ENCODE measurements around the gene XYLT1. TPM values are rescaled to one million over a fixed set of nuclear protein-coding genes. Genes with fewer than 3 reads are reported as not detected.
A peak's percentile ranks its signal among the peaks of the same experiment; 100 is the strongest.

The XYLT1 gene
- total and polyA plus RNA-seq, 2 of the 8 experiments (the other 6 are each of a cell fraction or from before 2014, with no cell fraction given) = 6.6 to 25.4 TPM

DNA sequence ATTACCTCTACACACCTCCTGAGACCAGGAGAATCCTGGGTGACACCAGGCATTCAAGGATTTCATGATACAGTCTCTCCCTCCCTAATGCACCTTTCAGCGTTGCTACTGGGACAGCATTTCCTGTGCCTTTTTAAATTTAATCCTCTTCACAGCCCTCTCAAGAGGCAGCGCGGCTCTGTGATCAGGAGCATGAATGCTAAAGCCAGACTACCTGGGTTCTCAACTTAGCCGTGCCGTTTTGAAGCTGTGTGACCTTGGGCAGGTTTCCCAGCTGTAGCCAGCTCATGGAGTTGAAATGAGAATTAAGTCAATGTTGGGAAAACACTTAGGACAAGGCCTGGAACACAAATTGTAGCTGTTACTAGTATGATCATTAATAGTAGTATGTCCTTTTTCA, 191.8 kb downstream of the XYLT1 start:
- Histone ChIP-seq H3K27me3 (replicated peaks in 1 of 4; ENCODE audit: control insufficient read depth in 3 of 4, extremely low read depth in 1 of 4, insufficient read depth in 3 of 4, low read length in 3 of 4) (no peaks in the 10 kb centered on the region), H3K79me2 (ENCODE audit: control insufficient read depth in 1 of 2, insufficient read depth in 2 of 2, low read length in 2 of 2) (no peaks in the 10 kb centered on the region), H3K4ac (replicated peaks; ENCODE audit: insufficient read length, low read depth, low read length) (no peak overlapping the region), H2BK5ac (ENCODE audit: low read depth, low read length) (no peak overlapping the region), H3K79me1 (ENCODE audit: low read depth, low read length) (peaks cover 3% of the 10 kb centered on the region; the same call in 1 of the 2 replicates), H3K4me2 (ENCODE audit: insufficient read depth in 1 of 2, low read depth in 2 of 2, low read length in 2 of 2) (no peak overlapping the region), H4K8ac (ENCODE audit: extremely low read depth, insufficient read depth, low read length) (no peak overlapping the region), H3K23ac (ENCODE audit: insufficient read length) (no peak overlapping the region), H2BK15ac (ENCODE audit: low read length) (no peak overlapping the region), H4K20me1 (replicated peaks in 1 of 2; ENCODE audit: control insufficient read depth in 1 of 2, insufficient read depth in 2 of 2, low read length in 2 of 2) (no peaks in the 10 kb centered on the region), H3K4me1 (replicated peaks in 1 of 4; ENCODE audit: control insufficient read depth in 3 of 4, insufficient read depth in 4 of 4, low read length in 3 of 4) (peaks cover 0 to 5% (median 2%) of the 10 kb centered on the region in 4 experiments; a peak in 6 of 7 replicates), H2BK20ac (ENCODE audit: low read length) (no peak overlapping the region), H2BK12ac (ENCODE audit: low read depth, low read length) (0 out of 2 replicates have a peak overlapping the region, but pooled peaks have one; percentile 2), H4K91ac (replicated peaks; ENCODE audit: insufficient read length, low read length) (no peak overlapping the region), H3K9ac (replicated peaks in 1 of 4; ENCODE audit: extremely low read depth in 1 of 4, low read depth in 3 of 4, low read length in 3 of 4) (no peak overlapping the region), H2AK5ac (ENCODE audit: low read depth, low read length) (peak overlapping the region; percentile 48; the same call in 1 of the 2 replicates), H3K36me3 (ENCODE audit: control insufficient read depth in 2 of 4, insufficient read depth in 4 of 4, low read length in 3 of 4) (no peaks in the 10 kb centered on the region), H2AFZ (ENCODE audit: low read length) (no peak overlapping the region), H3K18ac (ENCODE audit: extremely low read depth, low read length) (no peak overlapping the region), H3K4me3 (ENCODE audit: extremely low read depth in 1 of 4, insufficient read depth in 2 of 4, low read depth in 3 of 4, low read length in 4 of 4) (no peak overlapping the region), H2BK120ac (replicated peaks; ENCODE audit: low read depth, low read length) (no peak overlapping the region), H3K56ac (replicated peaks; ENCODE audit: insufficient read length, low read depth, low read length) (no peak overlapping the region), H4K5ac (ENCODE audit: insufficient read length, low read depth, low read length) (no peak overlapping the region), H3K27ac (ENCODE audit: low read depth, low read length) (no peak overlapping the region), H3K9me3 (ENCODE audit: insufficient read depth in 2 of 2, low read depth in 1 of 2, low read length in 1 of 2) (no peaks in the 10 kb centered on the region), H3K14ac (ENCODE audit: insufficient read length) (no peak overlapping the region), H3K23me2 (ENCODE audit: low read depth, low read length) (no peaks in the 10 kb centered on the region)
- FAIRE-seq = no peak
- ChIA-PET POLR2A (ENCODE audit: partially characterized antibody) (interaction anchor here (0.7 to 0.9 kb wide), 2 partner anchors 26 to 35 kb away, joined by 3 read pairs; no protein-coding TSS in a partner anchor), CTCF (ENCODE audit: partially characterized antibody) (interaction anchor here (0.7 to 5.4 kb wide), 15 partner anchors 9 to 188 kb away, joined by 3 to 30 read pairs (median 3); no protein-coding TSS in a partner anchor)
- DNase-seq (ENCODE audit: low read depth in 1 of 2, low spot score in 2 of 2) = no peak
- TF ChIP-seq BRCA1 (IDR thresholded peaks at IDR 0.05; ENCODE audit: low read depth, low read length) (no peak), BCL11A (IDR thresholded peaks at IDR 0.05; ENCODE audit: low read depth in 2 of 2, low read length in 2 of 2) (no peak), ATF3 (IDR thresholded peaks at IDR 0.05; ENCODE audit: insufficient read depth, low read depth, low read length) (no peak), TAF7 (optimal IDR thresholded peaks at IDR 0.05; ENCODE audit: borderline replicate concordance, low read depth, low read length) (no peak), KDM1A (IDR thresholded peaks at IDR 0.05; ENCODE audit: borderline replicate concordance, low read length) (no peak), NANOG (IDR thresholded peaks at IDR 0.05; ENCODE audit: insufficient read depth, low read depth, low read length, poor library complexity, severe bottlenecking) (no peak), CTCF (IDR thresholded peaks at IDR 0.05; ENCODE audit: control extremely low read depth in 1 of 3, insufficient read depth in 1 of 3, low read depth in 1 of 3, low read length in 3 of 3) (no peak)
- WGBS, 2 experiments (ENCODE audit: extremely low coverage in 1 of 2, insufficient coverage in 1 of 2, insufficient read length in 1 of 2, insufficient replicate concordance in 2 of 2, low coverage in 1 of 2, low lambda C conversion rate in 2 of 2, missing lambda C conversion rate in 1 of 2) = 95% methylated on average over 5 of the region's 5 CpGs; no CpG with 5 or more reads in 1 of the 2 experiments

Data from H1 (cell line).